HG03432 (cell line): ENCODE data around the gene TEX52.
"Not testable (repeated sequence)": the region's sequence is repeated elsewhere in the genome, so short reads cannot be mapped to it uniquely, and the experiment has no call there.

Experiments used
- ATAC-seq: cut with Tn5 transposase; IDR thresholded peaks from one replicate; pipeline ENCODE4 v1.9.1; 2021; ENCODE audit warnings: mild to moderate bottlenecking, moderate library complexity; ENCODE audit not compliant: unreplicated experiment

TEX52 gene

DNA sequence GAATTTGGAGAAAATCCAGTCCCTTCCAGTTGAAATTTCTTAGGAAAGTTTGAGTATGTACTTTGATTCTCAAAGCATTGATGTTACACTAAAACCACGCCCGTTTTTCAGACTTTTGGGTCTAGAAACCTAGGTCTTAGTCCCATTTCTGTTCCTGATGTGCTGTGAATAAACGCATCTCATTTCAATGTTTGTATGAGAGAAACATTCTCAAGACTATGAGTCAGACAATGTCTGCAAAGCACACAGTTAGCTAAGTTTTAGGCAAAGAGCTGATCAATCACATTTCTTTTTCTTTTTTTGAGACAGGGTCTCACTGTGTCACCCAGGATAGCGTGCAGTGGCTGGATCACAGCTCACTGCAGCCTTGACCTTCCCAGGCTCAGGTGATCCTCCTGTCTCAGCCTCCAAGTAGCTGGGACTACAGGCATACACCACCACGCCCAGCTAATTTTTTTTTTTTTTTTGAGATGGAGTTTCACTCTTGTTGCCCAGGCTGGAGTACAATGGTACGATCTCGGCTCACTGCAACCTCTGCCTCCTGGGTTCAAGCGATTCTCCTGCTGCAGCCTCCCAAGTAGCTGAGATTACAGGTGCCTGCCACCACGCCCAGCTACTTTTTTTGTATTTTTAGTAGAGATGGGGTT is 12.3 kb upstream of the TEX52 start:
- ATAC-seq, result not testable (repeated sequence)

DNA sequence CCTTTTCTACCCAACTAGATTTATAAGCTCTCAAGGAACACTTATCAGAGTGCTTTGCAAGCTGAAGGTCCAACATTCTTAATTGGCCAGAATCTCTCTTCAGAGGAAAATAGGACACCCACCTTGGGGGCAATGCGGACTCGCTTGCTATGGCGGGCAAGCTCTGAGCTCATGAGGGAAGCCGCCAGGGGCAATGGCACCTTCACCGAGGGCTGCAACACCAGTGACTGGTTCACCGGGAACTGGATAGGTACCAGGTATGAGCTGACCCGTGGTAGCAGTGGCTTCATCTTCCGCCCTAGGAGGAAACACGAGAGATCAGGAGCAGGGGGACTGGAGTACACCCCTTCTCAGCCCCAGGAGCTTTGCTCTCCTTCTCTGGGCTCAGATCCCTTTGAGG is 7.4 kb upstream of the TEX52 start:
- ATAC-seq, result no peak

DNA sequence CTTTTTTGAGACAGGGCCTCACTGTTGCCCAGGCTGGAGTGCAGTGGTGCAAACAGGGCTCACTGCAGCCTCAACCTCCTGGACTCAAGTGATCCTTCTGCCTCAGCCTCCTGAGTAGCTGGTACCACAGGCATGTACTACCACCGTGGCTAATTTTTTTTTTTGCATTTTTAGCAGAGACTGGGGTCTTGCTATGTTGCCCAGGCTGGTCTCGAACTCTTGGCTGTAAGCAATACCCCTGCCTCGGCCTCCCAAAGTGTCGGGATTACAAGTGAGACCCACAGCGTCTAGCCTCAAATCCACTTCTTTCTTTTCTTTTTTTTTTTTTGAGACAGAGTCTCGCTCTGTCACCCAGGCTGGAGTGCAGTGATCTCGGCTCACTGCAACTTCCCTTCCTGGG is 6.6 kb upstream of the TEX52 start:
- not testable (repeated sequence) for ATAC-seq

DNA sequence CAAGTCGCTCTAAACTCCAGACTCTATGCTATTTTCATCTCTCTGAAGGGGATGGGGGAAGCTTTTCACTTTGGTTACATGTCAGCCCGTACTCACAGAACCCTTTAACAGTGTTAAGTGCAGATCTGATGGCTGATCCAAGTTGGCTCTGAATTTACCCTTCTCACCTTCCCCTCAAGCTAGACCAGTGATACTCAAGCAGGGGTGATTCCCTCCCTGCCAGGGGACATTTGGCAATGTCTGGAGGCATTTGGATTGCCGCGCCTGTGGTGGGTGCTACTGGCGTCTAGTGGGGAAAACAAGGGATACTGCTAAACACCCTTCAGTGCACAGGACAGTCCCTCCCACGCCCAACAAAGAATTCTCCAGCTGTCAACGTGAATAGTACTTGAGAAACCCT is 6.0 kb upstream of the TEX52 start:
- ATAC-seq, result no peak

DNA sequence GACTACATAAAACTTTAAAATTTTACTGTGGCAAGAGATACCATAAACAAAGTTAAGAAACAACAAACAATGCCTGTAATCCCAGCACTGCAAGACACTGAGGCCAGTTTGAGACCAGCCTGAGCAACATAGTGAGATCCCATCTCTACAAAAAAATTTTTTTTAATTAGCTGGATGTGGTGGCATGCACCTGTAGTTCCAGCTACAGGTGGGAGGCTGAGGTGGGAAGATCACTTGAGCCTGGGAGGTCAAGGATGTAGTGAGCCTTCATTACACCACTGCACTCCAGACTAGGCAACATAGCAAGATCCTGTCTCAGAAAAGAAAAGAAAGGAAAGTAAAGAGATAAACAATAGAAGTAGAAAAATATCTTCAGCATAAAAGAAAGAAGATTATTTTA is 3.3 kb upstream of the TEX52 start:
- ATAC-seq, result no peak

DNA sequence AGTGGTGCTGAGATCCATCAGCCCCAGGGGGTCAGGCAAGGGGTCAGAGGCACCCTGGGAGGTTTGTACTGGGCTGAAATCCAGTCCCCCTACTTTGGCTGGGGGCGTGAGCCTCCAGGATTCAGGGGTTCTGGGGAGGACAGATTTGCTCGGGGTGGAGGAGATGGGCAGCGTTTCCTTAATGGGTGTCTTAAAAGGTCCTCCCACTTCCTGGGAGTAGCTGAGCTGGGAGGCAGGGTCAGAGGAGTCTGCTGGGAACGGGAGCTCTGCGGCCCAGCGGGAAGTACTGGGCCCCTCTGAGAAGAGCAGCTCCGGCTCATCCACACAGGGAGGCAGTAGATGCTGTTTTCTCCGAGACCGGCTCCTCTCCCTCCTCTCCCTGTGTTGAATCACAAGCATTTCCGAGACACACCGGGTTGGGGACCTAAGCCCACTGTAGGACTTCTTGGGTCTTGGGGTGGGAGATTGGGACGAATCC is 2.1 kb upstream of the TEX52 start:
- ATAC-seq, result no peak

DNA sequence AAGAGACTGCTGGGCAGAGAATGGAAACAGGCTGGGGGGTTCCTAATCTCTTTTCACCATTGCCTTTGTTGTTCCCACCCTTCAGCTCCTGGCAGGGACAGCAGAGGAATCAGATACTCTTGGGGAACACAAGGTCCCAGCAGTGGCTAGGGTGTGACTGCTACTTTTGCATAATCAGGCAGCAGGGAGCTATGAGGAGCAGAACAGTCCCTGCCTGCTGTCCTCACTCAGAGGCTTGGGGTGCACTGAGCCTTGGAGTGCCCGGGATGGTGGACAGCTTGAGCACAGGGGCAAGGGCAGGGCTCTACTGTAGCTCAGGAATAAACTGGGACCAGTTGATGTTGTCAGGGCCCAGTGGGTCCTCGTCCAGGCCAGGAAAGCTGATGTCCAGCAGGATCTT is 1.5 kb upstream of the TEX52 start:
- ATAC-seq, result no peak

DNA sequence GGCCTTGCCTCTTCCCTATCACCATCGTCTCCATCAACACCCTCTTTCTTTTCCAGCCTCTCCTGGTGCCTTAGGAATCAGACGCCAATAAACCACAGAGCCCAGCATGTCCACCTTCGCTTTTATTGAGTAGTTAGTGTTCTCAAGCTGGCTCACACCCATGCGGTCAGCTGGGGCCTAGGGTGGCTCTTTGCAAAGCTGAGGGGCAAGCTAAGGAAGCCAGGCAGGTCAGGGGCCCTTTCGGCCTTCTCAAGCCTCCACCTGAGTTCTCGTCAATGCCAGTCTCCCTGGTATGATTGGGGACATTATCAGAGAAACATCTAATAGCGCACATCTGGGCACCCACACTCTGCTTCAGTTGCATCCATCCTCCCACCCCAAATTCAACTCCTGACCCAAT is 737 bp upstream of the TEX52 start:
- ATAC-seq, result no peak

DNA sequence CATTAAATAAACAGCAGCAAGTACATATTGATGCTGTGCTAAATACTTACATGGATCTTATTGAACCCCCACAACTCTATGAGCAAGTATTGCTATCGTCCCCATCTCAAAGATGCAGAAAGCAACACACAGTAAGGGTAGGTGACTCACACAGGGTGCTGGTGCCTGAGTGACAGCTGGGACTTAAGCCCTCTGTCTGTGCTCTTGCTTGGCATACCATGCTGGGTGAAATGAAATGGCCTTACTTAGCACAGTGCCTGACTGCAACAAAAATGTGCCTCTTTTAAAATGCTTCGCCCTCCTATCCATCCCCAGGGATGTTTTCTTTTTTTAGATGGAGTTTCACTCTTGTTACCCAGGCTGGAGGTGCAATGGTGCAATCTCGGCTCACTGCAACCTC is 788 bp downstream of the TEX52 start:
- ATAC-seq, result no peak

DNA sequence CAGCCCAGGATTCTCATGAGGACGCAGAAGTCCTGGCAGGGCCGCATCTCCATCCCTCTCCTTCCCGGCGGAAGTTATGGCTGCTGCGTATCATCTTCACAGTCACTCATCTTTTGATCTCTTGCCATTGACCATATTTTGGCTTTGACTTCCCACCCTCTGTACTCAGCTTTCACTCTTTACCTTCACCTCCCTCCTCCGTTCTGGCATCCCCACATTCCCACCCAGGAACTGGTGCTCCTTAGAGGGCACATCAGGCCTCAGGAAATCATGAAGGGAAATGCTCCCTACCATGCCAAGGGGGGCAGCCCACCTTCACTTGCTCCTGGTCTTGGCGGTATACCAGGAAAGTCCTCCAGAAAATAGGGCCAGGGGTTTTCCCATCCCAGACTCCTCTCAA is 1.3 kb downstream of the TEX52 start:
- no peak for ATAC-seq

DNA sequence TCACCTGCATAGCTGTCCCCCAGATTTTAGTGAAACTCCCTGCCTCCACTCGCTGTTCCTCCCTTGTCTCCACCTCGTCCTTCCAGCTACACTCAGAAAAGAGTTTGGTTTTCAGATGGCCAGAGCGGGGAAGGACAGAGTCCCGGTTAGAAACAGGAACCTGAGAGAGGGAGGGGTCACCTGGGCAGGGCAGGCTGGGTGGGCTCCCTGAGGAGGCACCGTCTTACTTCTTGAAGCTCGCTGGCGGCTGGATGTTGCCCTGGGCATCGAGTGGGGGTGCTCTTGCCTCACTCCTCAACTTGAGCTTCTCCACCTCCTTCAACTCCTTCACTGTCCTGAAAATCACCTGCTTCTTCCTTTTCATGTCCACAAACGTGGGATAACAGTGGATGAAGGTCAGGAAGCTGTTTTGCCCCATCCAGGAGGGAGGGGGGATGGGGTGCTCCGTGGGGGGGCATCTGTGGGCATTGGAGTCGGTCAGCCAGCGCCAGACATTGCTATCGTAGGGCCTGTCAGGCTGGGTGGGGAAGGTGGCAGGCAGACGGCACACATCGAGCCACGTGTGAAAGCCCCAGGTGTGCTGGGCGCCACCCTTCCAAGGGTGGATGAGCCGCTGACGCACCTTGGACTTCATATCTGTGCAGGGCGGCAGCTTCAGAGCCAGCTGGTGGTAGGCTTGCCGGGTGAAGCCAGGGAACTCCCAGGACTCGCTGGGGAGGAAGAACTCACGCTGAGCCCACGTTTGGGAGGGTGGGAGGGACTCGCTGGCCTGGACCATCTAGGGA is 2.0 kb downstream of the TEX52 start:
- no peak for ATAC-seq

DNA sequence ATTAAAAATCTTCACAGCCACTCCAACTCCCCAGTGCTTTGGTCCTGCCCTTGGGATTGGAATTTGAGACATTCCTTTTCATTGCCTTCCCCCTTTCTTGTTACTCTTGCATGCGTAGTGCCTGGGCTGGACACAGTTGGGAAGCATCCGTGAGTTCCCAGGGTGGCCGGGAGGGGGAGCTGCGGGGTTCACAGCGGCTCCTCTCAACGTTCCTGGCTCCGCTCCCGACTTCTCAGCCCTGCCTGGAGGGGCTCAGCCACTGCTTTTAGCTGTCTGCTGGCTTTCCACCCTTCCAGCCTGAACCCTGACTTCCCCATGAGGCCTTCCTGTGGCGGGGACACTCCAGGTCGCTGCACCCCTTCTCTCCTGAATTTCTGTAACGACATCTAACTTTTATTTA is 3.2 kb downstream of the TEX52 start:
- ATAC-seq, result no peak

DNA sequence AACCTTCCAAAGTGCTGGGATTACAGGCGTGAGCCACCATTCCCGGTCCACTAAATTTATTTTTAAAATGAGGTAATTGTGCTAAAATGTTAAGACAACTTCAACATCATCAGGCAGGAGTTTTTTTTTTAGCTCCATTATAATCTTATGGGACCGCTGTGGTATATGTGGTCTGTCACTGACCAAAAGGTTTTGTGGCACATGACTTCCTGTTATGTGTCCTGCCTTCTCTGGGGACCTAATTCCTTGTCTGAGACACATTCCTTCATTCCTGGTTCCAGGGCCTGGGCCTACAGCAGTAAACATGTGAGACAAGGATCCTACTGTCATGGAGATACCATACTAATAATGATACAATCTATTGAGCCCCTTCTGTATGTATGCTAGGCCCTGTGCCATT is 4.9 kb downstream of the TEX52 start:
- ATAC-seq, result no peak

DNA sequence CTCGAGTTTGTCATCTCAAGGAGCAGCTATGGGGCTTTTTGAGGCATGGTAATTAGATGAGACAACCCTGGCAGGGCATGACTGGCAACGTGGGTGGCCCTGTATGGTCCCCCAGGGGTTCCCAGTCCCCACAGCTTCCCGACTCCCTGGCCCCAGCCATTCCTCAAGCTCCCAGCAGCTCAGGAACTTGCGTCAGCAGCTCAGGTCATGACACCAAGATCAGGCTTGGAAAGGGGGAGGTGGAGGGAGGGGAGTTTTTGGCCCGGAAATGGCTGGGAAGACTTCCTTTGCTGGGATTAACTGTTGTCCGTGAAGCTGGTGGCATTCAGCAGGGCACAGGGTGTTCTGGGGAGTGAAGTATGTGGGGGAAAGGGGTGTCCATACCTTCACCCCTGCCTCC is 11.6 kb downstream of the TEX52 start:
- no peak for ATAC-seq

DNA sequence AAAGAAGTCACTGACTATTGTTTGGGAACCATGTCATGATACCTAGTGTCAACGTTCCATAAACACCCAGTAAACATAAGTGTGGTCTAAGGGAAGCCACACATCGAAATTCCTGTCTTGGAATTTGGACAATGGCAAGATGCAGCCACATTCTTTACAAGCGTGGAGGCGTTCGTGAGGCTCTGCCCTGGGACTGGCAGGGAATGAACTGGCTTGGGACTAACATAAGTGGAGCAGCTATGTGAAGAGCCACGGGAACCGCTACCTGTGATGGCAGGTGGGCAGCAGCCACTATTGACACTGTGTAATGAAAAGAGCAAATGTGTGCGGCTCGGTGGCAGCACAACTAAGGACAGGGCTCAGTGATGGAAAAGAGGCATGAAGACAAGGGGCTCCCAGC is 12.1 kb downstream of the TEX52 start:
- no peak for ATAC-seq

DNA sequence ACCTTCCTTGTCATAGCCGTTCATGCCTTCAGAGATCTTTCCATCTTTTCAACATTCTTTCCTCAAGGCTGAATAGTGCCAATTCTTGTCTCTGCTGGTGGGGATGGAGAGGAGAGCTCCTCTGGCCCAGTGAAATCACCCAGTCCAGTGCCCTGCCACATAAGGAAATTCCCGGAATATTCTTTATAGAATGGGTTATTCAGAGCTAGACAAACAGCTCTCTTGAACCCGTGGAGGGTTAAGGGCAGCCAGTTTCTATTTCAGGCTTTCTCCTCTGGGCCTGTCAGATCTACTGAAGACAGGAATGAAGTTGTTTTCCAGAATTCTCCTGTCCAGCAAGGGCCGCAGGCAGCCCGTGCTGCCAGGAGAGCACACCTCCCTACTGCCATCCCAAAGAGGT is 13.9 kb downstream of the TEX52 start:
- ATAC-seq, result no peak

DNA sequence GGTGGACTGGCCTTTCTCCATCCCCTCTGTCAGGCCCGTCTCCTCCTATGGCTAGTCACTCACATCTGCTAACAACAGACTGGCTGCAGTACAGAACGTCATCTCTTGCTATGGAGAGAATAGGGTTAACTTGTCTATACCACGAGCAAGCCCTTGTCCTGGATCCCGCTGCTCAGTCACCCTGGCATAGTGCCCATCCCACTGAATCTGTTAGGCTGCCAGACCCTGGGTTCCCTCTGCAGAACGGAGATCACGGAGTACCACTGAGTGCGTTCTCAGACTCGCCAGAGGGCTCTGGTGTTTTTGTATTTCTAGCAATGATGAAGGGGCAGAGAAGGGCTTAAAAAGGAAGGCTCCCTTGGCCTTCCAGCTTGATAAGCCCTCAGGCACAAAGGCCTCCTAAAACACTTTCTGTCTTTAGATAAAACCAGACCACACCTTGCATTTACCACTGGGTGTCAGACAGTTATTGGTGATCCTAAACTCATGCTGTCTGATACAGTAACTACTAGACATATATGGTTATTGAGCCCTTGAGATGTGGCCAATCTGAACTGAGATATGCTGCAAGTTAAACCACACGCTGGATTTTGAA is 15.7 kb downstream of the TEX52 start:
- ATAC-seq, result no peak

DNA sequence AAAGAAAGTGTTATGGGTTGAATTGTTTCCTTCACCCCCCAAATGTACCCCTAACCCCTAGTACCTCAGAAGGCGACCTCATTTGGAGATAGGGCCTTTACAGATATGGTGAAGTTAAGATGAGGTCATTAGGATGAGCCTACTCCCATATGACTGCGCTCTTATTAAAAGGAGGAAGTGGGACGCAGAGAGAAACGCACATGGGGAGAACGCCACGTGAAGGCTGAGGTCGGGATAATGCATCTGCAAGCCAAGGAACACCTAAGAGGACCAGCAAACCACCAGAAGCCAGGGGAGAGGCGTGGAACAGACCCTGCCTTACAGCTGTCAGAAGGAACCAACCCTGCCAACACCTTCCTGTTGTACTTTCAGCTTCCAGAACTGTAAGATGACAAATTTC is 20.3 kb downstream of the TEX52 start:
- ATAC-seq, result no peak

DNA sequence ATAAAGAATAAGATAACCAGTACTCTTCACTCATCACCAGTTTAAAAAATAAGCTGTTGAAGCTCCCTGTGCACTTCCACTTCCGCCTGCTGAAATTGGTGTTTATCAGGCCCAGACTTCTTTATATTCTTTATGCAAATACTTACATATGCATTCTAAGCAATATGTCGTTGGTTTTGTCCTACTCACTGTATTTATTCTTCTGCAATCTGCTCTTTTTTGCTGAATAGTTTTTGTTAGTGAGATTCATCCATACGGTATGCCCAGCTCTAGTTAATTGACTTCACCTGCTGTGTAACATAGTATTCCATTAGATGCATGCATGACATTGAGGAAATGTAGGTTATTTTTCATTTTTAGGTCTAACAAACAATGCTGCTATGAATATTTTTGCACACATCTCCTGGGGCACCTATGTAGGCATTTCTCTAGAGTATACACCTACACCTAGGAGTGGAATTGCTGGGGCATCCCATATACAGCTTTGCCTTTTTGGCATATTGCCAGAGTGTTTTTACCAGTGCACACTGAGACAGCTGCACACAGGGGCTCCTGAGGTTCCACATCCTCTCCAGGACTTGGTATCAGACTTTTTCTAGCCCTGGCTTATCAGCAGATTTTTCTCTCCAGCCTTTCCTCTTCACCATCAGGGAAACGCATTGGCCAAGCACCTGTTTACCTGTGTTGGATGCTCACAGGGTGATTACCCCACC is 21.0 kb downstream of the TEX52 start:
- no peak for ATAC-seq

DNA sequence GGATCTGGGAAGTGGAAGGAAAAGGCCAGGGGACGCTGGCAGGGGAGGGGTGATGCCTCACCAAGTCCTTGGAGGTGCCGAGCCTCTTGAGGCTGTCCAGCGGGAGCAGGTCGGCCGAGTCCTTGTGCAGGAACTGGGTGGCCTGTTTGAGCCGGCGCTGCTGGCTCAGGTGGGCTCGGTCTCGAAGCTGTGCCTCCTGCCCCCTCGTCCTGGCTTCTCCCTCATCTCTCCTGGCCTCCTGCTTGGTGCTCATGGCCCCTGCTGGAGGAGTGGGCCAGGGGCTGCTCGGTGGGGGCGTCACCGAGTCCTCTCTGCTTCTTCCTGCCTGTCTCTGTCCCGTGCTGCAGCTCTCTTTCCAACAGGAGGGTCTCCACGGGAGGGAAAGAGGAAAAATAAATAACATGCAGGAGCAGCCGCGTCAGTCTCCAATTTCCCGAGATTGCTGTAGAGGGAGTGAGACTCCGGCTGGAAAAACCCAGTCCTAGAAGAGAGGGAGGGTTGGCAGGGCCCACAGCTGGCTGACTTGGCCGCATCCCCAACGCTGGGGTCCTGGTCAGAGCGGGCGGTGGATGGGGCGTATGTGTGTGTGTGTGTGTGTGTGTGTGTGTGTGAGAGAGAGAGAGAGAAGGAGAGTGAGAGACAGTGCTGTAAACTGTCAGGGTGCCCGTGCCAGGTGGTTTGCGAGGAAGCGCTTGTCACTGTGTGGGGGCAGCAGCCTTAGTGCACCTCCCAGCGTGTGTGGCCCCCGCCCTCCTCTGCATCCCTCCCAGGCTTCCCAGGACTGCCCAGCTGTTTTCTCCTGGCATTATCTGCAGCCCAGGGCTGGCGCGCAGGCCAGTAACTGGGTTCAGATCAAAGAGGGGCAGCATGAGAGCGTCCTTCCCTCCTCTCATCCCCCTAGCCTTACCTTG is 22.0 kb downstream of the TEX52 start, which contains the start of gene NRIP2:
Gene NRIP2 (minus strand): TSS at position 455 of the 911 bp plus-strand sequence. CDS start 52 bp downstream, at position 403.
- no peak for ATAC-seq
